H54 (cell line): ENCODE results near the gene KLHL33.
"Not testable (repeated sequence)": the region's sequence is repeated elsewhere in the genome, so short reads cannot be mapped to it uniquely, and the experiment has no call there.

Experiments
- DNase-seq: peaks from one replicate; pipeline ENCODE4 v3.0.0; 2011; ENCODE audit warnings: low spot score, mixed read lengths; ENCODE audit not compliant: insufficient read length
- FAIRE-seq: peaks from 3 replicates; lab custom pipeline; 2011; peaks lifted over from hg19 to GRCh38; lab: Jason Lieb, UNC
- POLR2A ChIP-seq: IDR thresholded peaks from 2 replicates; pipeline ENCODE4 v1.6.1; 2011; ENCODE audit warnings: low read depth, mild to moderate bottlenecking, low read length

The KLHL33 gene

GRCh38 chr14:20460458-20461224 lies 24.7 kb upstream of the KLHL33 start:
- no peak for FAIRE-seq
- no peak for TF ChIP-seq POLR2A
- DNase-seq: no peak

- no peak for TF ChIP-seq POLR2A
Measured at GRCh38 chr14:20458031-20458789, 22.2 kb upstream of the KLHL33 start.

GRCh38 chr14:20456971-20457370 lies 21.0 kb upstream of the KLHL33 start:
- FAIRE-seq (no peak), DNase-seq (no peak)
- no peak for TF ChIP-seq POLR2A

More at GRCh38 chr14:20458031-20458789, 22.2 kb upstream of the KLHL33 start:
- DNase-seq (no peak), FAIRE-seq (no peak)

- DNase-seq: peak; percentile 13
- TF ChIP-seq POLR2A: no peak
- no peak for FAIRE-seq
Measured at GRCh38 chr14:20455355-20456300, 19.7 kb upstream of the KLHL33 start.

- DNase-seq (peak; percentile 45), FAIRE-seq (peak; percentile 87)
- TF ChIP-seq POLR2A: peak; percentile 45; the same call in 1 of the 2 replicates
Measured at GRCh38 chr14:20454516-20455354, 18.8 kb upstream of the KLHL33 start, which contains the start of the genes APEX1 and OSGEP. Gene APEX1, plus strand, starts transcription at chr14:20455226. Its CDS starts 420 bp downstream, at chr14:20455646. Gene OSGEP, minus strand, starts transcription at chr14:20454812. Its CDS starts 129 bp downstream, at chr14:20454683.

GRCh38 chr14:20452831-20453230 lies 16.9 kb upstream of the KLHL33 start:
- not testable (repeated sequence) for FAIRE-seq

GRCh38 chr14:20446889-20447288 lies 10.9 kb upstream of the KLHL33 start:
- no peak for DNase-seq
- no peak for FAIRE-seq
- no peak for TF ChIP-seq POLR2A

More at GRCh38 chr14:20452831-20453230, 16.9 kb upstream of the KLHL33 start:
- DNase-seq: not testable (repeated sequence)

GRCh38 chr14:20443650-20444049 lies 7.7 kb upstream of the KLHL33 start:
- DNase-seq, FAIRE-seq: not testable (repeated sequence)

GRCh38 chr14:20441461-20441860 lies 5.5 kb upstream of the KLHL33 start:
- DNase-seq: no peak
- TF ChIP-seq POLR2A: no peak
- no peak for FAIRE-seq

- TF ChIP-seq POLR2A: no peak
- no peak for FAIRE-seq
- no peak for DNase-seq
Measured at GRCh38 chr14:20440882-20441281, 4.9 kb upstream of the KLHL33 start.

- FAIRE-seq (no peak), DNase-seq (no peak)
- no peak for TF ChIP-seq POLR2A
Measured at GRCh38 chr14:20440465-20440864, 4.5 kb upstream of the KLHL33 start.

- DNase-seq: no peak
- no peak for FAIRE-seq
Measured at GRCh38 chr14:20438664-20439063, 2.7 kb upstream of the KLHL33 start.

More at GRCh38 chr14:20438664-20439063, 2.7 kb upstream of the KLHL33 start:
- TF ChIP-seq POLR2A: no peak
